ENCODE measurements around the gene KRT14. TPM values are rescaled to one million over a fixed set of nuclear protein-coding genes. Genes with fewer than 3 reads are reported as not detected.
"Not testable (repeated sequence)": the region's sequence is repeated elsewhere in the genome, so short reads cannot be mapped to it uniquely, and the experiment has no call there.

Gene KRT14
- polyA plus RNA-seq, 3 donors: not detected

DNA sequence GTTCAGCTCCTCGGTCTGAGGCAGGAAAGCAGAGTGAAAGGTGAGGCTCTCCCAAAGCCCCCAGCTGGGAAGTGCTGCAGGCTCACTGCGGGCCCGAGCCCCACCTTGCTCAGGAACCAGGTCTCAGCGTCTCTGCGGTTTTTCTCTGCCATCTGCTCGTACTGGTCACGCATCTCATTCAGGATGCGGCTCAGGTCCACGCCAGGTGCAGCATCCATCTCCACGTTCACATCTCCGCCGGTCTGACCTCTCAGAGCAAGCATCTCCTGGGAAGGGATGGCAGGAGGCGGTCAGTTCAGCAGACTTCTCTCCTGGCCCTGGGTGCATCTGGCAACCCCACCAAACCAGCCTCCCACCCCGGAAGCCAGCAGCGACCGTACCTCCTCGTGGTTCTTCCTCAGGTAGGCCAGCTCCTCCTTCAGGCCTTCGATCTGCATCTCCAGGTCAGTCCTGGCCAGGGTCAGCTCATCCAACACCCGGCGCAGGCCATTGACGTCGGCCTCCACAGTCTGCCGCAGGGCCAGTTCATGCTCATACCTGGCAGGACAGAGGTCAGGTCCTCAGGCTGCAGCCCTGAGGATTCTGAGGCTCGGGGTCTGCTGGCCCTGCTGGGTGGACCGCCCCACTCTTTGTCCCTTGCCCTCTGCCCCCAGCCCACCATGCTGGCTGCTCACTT lies 24.4 kb upstream of the KRT14 start:
- Mint-ChIP-seq H3K27ac (no peak overlapping the region), H3K9me3 (peaks cover 11 to 16% (median 14%) of the 10 kb centered on the region in 7 donors), H3K36me3 (no peaks in the 10 kb centered on the region), H3K27me3 (ENCODE audit: low read depth in 3 of 3) (peaks cover 8 to 11% (median 10%) of the 10 kb centered on the region in 3 donors), H3K4me1 (no peaks in the 10 kb centered on the region), H3K4me3 (no peak overlapping the region)
- H3K9ac ChIP-seq (ENCODE audit: insufficient read depth, low read length, poor library complexity, severe bottlenecking): no peak overlapping the region
- H3K9me3 ChIP-seq (replicated peaks in 1 of 2; ENCODE audit: control insufficient read depth in 1 of 2, insufficient read depth in 1 of 2, low read length in 2 of 2): peaks cover 7 to 11% of the 10 kb centered on the region in 2 donors
- 94% methylated on average over 23 of the region's 25 CpGs for WGBS (ENCODE audit: insufficient coverage)
- no peak overlapping the region for H3K27ac ChIP-seq (ENCODE audit: low read depth in 1 of 2, low read length in 2 of 2)
- H4K20me1 ChIP-seq (ENCODE audit: insufficient read depth, low read length): no peaks in the 10 kb centered on the region
- no peak for DNase-seq
- no peak overlapping the region for H2AFZ ChIP-seq (ENCODE audit: insufficient read depth, low read depth, low read length, poor library complexity, severe bottlenecking)
- no peak overlapping the region for H3K4me3 ChIP-seq (replicated peaks in 1 of 3; ENCODE audit: low read depth in 2 of 3, low read length in 3 of 3)
- H3K36me3 ChIP-seq (replicated peaks in 1 of 2; ENCODE audit: control insufficient read depth in 1 of 2, insufficient read depth in 2 of 2, low read length in 2 of 2): no peaks in the 10 kb centered on the region
- H3K27me3 ChIP-seq (ENCODE audit: control insufficient read depth in 2 of 2, insufficient read depth in 2 of 2, low read length in 2 of 2): no peaks in the 10 kb centered on the region
- no peak for TF ChIP-seq CTCF (IDR thresholded peaks at IDR 0.05)
- H3K79me2 ChIP-seq (ENCODE audit: insufficient read depth, low read length): no peaks in the 10 kb centered on the region
- no peak overlapping the region for H3K4me2 ChIP-seq (replicated peaks; ENCODE audit: extremely low read depth, low read length, poor library complexity, severe bottlenecking)
- intact Hi-C loops (cut with micrococcal nuclease): no loop called here
- no peaks in the 10 kb centered on the region for H3K4me1 ChIP-seq (ENCODE audit: control insufficient read depth in 1 of 2, insufficient read depth in 2 of 2, low read length in 2 of 2)

- H3K36me3 ChIP-seq (replicated peaks in 1 of 2; ENCODE audit: control insufficient read depth in 1 of 2, insufficient read depth in 2 of 2, low read length in 2 of 2); H3K27me3 ChIP-seq (ENCODE audit: control insufficient read depth in 2 of 2, insufficient read depth in 2 of 2, low read length in 2 of 2); H3K36me3 Mint-ChIP-seq; H4K20me1 ChIP-seq (ENCODE audit: insufficient read depth, low read length); H3K4me1 Mint-ChIP-seq; H3K4me1 ChIP-seq (ENCODE audit: control insufficient read depth in 1 of 2, insufficient read depth in 2 of 2, low read length in 2 of 2); H3K27ac ChIP-seq (ENCODE audit: low read depth in 1 of 2, low read length in 2 of 2); H3K4me3 ChIP-seq (replicated peaks in 1 of 3; ENCODE audit: low read depth in 2 of 3, low read length in 3 of 3); H3K79me2 ChIP-seq (ENCODE audit: insufficient read depth, low read length); H2AFZ ChIP-seq (ENCODE audit: insufficient read depth, low read depth, low read length, poor library complexity, severe bottlenecking); DNase-seq; intact Hi-C loops (cut with micrococcal nuclease); H3K4me3 Mint-ChIP-seq; H3K27ac Mint-ChIP-seq; H3K9ac ChIP-seq (ENCODE audit: insufficient read depth, low read length, poor library complexity, severe bottlenecking); H3K4me2 ChIP-seq (replicated peaks; ENCODE audit: extremely low read depth, low read length, poor library complexity, severe bottlenecking): not testable (repeated sequence)
- H3K9me3 ChIP-seq (replicated peaks in 1 of 2; ENCODE audit: control insufficient read depth in 1 of 2, insufficient read depth in 1 of 2, low read length in 2 of 2): peaks cover 7 to 11% of the 10 kb centered on the region in 2 donors
- Mint-ChIP-seq H3K27me3 (ENCODE audit: low read depth in 3 of 3) (peaks cover 9 to 11% (median 10%) of the 10 kb centered on the region in 3 donors), H3K9me3 (peaks cover 13 to 18% (median 15%) of the 10 kb centered on the region in 7 donors)
- WGBS (ENCODE audit: insufficient coverage): 21% methylated on average over 7 of the region's 10 CpGs
Observed at GRCh38 chr17:41610061-41610517, 23.4 kb upstream of the KRT14 start.

GRCh38 chr17:41606930-41607329 lies 20.2 kb upstream of the KRT14 start:
- peaks cover 6 to 11% (median 7%) of the 10 kb centered on the region in 3 donors for H3K27me3 Mint-ChIP-seq (ENCODE audit: low read depth in 3 of 3)
- WGBS (ENCODE audit: insufficient coverage): 100% methylated on average over 1 of the region's 4 CpGs

More at GRCh38 chr17:41606930-41607329, 20.2 kb upstream of the KRT14 start:
- H3K36me3 ChIP-seq (replicated peaks in 1 of 2; ENCODE audit: control insufficient read depth in 1 of 2, insufficient read depth in 2 of 2, low read length in 2 of 2); H3K36me3 Mint-ChIP-seq; H3K79me2 ChIP-seq (ENCODE audit: insufficient read depth, low read length); H3K4me3 ChIP-seq (replicated peaks in 1 of 3; ENCODE audit: low read depth in 2 of 3, low read length in 3 of 3); H3K4me1 Mint-ChIP-seq; DNase-seq; intact Hi-C loops (cut with micrococcal nuclease); H2AFZ ChIP-seq (ENCODE audit: insufficient read depth, low read depth, low read length, poor library complexity, severe bottlenecking); H3K27me3 ChIP-seq (ENCODE audit: control insufficient read depth in 2 of 2, insufficient read depth in 2 of 2, low read length in 2 of 2); H4K20me1 ChIP-seq (ENCODE audit: insufficient read depth, low read length); H3K4me2 ChIP-seq (replicated peaks; ENCODE audit: extremely low read depth, low read length, poor library complexity, severe bottlenecking); H3K4me1 ChIP-seq (ENCODE audit: control insufficient read depth in 1 of 2, insufficient read depth in 2 of 2, low read length in 2 of 2); H3K27ac Mint-ChIP-seq; H3K4me3 Mint-ChIP-seq; H3K9ac ChIP-seq (ENCODE audit: insufficient read depth, low read length, poor library complexity, severe bottlenecking); H3K27ac ChIP-seq (ENCODE audit: low read depth in 1 of 2, low read length in 2 of 2): not testable (repeated sequence)
- H3K9me3 ChIP-seq (replicated peaks in 1 of 2; ENCODE audit: control insufficient read depth in 1 of 2, insufficient read depth in 1 of 2, low read length in 2 of 2): peaks cover 7 to 11% of the 10 kb centered on the region in 2 donors
- peaks cover 13 to 18% (median 15%) of the 10 kb centered on the region in 7 donors for H3K9me3 Mint-ChIP-seq
